Psoas muscle (tissue), 8 donors: ENCODE measurements around the gene CCL20. TPM values are rescaled to one million over a fixed set of nuclear protein-coding genes. Genes with fewer than 3 reads are reported as not detected.
A peak's percentile ranks its signal among the peaks of the same experiment; 100 is the strongest.

Source experiments
- ATAC-seq, 4 donors: fragments of 200-7000 bp; cut with Tn5 transposase; one replicate each; pipeline ENCODE4 v1.9.1; 2020; ENCODE audit warnings: moderate library complexity in 3 of 4, mild to moderate bottlenecking in 2 of 4
- DNase-seq, 2 donors: peaks; one replicate each; pipeline ENCODE4 v3.0.0-alpha.2; 2020
- H3K27ac ChIP-seq: fragments of 200-600 bp; one replicate; pipeline ENCODE4 v1.8.0; 2022
- H3K27me3 ChIP-seq, 3 donors: fragments of 200-600 bp in 1 of 3; one replicate each; pipeline versions ENCODE4 v1.6.1 to v1.8.0; 2013 to 2022; ENCODE audit warnings: low read length in 2 of 3, mild to moderate bottlenecking in 2 of 3, moderate library complexity in 1 of 3; ENCODE audit not compliant: insufficient read depth in 3 of 3
- H3K36me3 ChIP-seq, 2 donors: fragments of 200-600 bp in 1 of 2; one replicate each; pipeline versions ENCODE4 v1.6.1 to v1.8.0; 2013 to 2022; ENCODE audit warnings: low read depth in 1 of 2, mild to moderate bottlenecking in 1 of 2, moderate library complexity in 1 of 2; ENCODE audit not compliant: insufficient read depth in 1 of 2
- H3K4me1 ChIP-seq: fragments of 200-600 bp; one replicate; pipeline ENCODE4 v1.8.0; 2022
- H3K4me3 ChIP-seq: fragments of 200-600 bp; one replicate; pipeline ENCODE4 v1.8.0; 2022; ENCODE audit warnings: mild to moderate bottlenecking
- H3K9me3 ChIP-seq: fragments of 200-600 bp; one replicate; pipeline ENCODE4 v1.8.0; 2022
- CTCF ChIP-seq: fragments of 200-600 bp; IDR thresholded peaks from one replicate; pipeline ENCODE4 v1.8.0; 2022; ENCODE audit warnings: antibody characterized with exemption
- WGBS, 3 donors: extraction: QIAGEN DNeasy Blood & Tissue Kit; methylation state at CpG; one replicate each; pipeline versions ENCODE4 v1.1.6 to v1.1.7; 2013; 5-methylcytosine and 5-hydroxymethylcytosine counted together
- intact Hi-C, 2 donors: fragments of 100-400 bp; cut with DNase I; formaldehyde crosslinking; loops; one replicate each; pipeline versions ENCODE4 v1.11.0 to v1.14.2; 2022
- polyA plus RNA-seq, 3 donors: library from polyadenylated mRNA; stranded (reverse); fragments of 200-250 nt; gene quantifications; one replicate each; pipeline ENCODE4 v1.2.3, GENCODE V29; 2013
- total RNA-seq, 4 donors: library from RNA; stranded (reverse); fragmentation: NEBNext Ultra II Directional in 2 of 4; extraction: Animal tissue kit (Norgen Biotek cat#: 25700) in 2 of 4; gene quantifications; one replicate each; pipeline versions ENCODE4 v1.2.1 to v1.2.4, GENCODE V29; 2021 to 2023
- donor health status: healthy with polysubstance abuse.
- donor health status: DM: no; HTN: no; CAD: no; lungs with moderate emphysema.
- donor health status: Bipolar disorder and iron deficiency.
- donor health status: healthy.
- donor health status: DM: yes; HTN: yes; CAD: no.
- donor health status: DM: no; HTN: no; CAD: no.
- donor health status: DM: no; HTN: no; CAD: no.
- donor health status: DM: yes; HTN: yes; CAD: no.

CCL20 gene
- total and polyA plus RNA-seq, 7 donors = 0.18 to 0.92 (median 0.48) TPM; not detected in 3

GRCh38 chr2:227816507-227817294, 3.1 kb downstream of the CCL20 start:
- Histone ChIP-seq H3K27ac (no peak overlapping the region), H3K4me3 (no peak overlapping the region), H3K27me3 (no peaks in the 10 kb centered on the region), H3K9me3 (no peaks in the 10 kb centered on the region), H3K36me3 (no peaks in the 10 kb centered on the region), H3K4me1 (no peaks in the 10 kb centered on the region)
- WGBS, 3 donors = 65 to 90% (median 88%) methylated on average over 2 of the region's 2 CpGs
- intact Hi-C loops = no loop called here
- no peak for ATAC-seq
- TF ChIP-seq CTCF = no peak
- DNase-seq = no peak

- H3K4me1 ChIP-seq = no peaks in the 10 kb centered on the region
- ATAC-seq (no peak), DNase-seq (no peak)
- H3K27ac ChIP-seq = no peak overlapping the region
- H3K36me3 ChIP-seq = no peaks in the 10 kb centered on the region
- TF ChIP-seq CTCF = no peak
- intact Hi-C loops = no loop called here
- 66 to 87% (median 77%) methylated on average over 1 of the region's 1 CpG for WGBS, 3 donors
- no peaks in the 10 kb centered on the region for H3K9me3 ChIP-seq
- H3K4me3 ChIP-seq = no peak overlapping the region
- H3K27me3 ChIP-seq = no peaks in the 10 kb centered on the region
These were observed 3.7 kb downstream of the CCL20 start for GRCh38 chr2:227817336-227817735.

GRCh38 chr2:227817850-227818674, 4.4 kb downstream of the CCL20 start:
- H3K4me1 ChIP-seq = no peaks in the 10 kb centered on the region
- no peak for TF ChIP-seq CTCF
- no peak overlapping the region for H3K4me3 ChIP-seq
- H3K9me3 ChIP-seq = no peaks in the 10 kb centered on the region
- peak in 3 of 4 donors; percentile 67 to 84 (median 82) for ATAC-seq
- peak; percentile 84 to 89 for DNase-seq
- no peaks in the 10 kb centered on the region for H3K36me3 ChIP-seq
- H3K27me3 ChIP-seq = no peaks in the 10 kb centered on the region
- WGBS, 3 donors = 39 to 44% (median 41%) methylated on average over 10 of the region's 10 CpGs
- intact Hi-C loops = no loop called here
- H3K27ac ChIP-seq = no peak overlapping the region

- 79 to 83% (median 82%) methylated on average over 9 of the region's 9 CpGs for WGBS, 3 donors
- TF ChIP-seq CTCF = no peak
- Histone ChIP-seq H3K4me3 (no peak overlapping the region), H3K36me3 (no peaks in the 10 kb centered on the region), H3K27me3 (no peaks in the 10 kb centered on the region), H3K4me1 (no peaks in the 10 kb centered on the region), H3K9me3 (no peaks in the 10 kb centered on the region), H3K27ac (no peak overlapping the region)
- DNase-seq (peak; percentile 59 to 61), ATAC-seq (peak in 3 of 4 donors; percentile 13 to 71 (median 67))
- intact Hi-C loops = no loop called here
These were observed 5.2 kb downstream of the CCL20 start for GRCh38 chr2:227818675-227819397.
